ENCODE data around the gene FNDC3B.
A peak's percentile ranks its signal among the peaks of the same experiment; 100 is the strongest.

The FNDC3B gene

GRCh38 chr3:172139528-172140276 lies 100.3 kb downstream of the FNDC3B start:
- no peak for DNase-seq

GRCh38 chr3:172140499-172141391 lies 101.4 kb downstream of the FNDC3B start:
- no peak for DNase-seq

GRCh38 chr3:172142051-172142863 lies 102.9 kb downstream of the FNDC3B start:
- DNase-seq = no peak

- DNase-seq = no peak
Observed at GRCh38 chr3:172142864-172143451, 103.6 kb downstream of the FNDC3B start.

- no peak for DNase-seq
Observed at GRCh38 chr3:172143739-172144497, 104.5 kb downstream of the FNDC3B start.

- DNase-seq = no peak
Observed at GRCh38 chr3:172144601-172145000, 105.2 kb downstream of the FNDC3B start.

GRCh38 chr3:172145031-172145686 lies 105.8 kb downstream of the FNDC3B start:
- DNase-seq = no peak

- no peak for DNase-seq
Observed at GRCh38 chr3:172146349-172146748, 107.0 kb downstream of the FNDC3B start.

GRCh38 chr3:172147113-172147818 lies 107.9 kb downstream of the FNDC3B start:
- DNase-seq = no peak

- no peak for DNase-seq
Observed at GRCh38 chr3:172148241-172148640, 108.9 kb downstream of the FNDC3B start.

GRCh38 chr3:172148702-172149565 lies 109.6 kb downstream of the FNDC3B start:
- no peak for DNase-seq

- no peak for DNase-seq
Observed at GRCh38 chr3:172150268-172150667, 110.9 kb downstream of the FNDC3B start.

GRCh38 chr3:172150913-172151650 lies 111.7 kb downstream of the FNDC3B start:
- DNase-seq = no peak

- no peak for DNase-seq
Observed at GRCh38 chr3:172151651-172152649, 112.6 kb downstream of the FNDC3B start.

GRCh38 chr3:172152874-172153273 lies 113.5 kb downstream of the FNDC3B start:
- DNase-seq = no peak

GRCh38 chr3:172153335-172153861 lies 114.0 kb downstream of the FNDC3B start:
- DNase-seq = peak; percentile 63

Measured in stimulated activated CD8-positive, alpha-beta memory T cell treated with anti-CD3 and anti-CD28 coated beads, Interleukin-4, amount 100 ng/mL, for 48 hours (primary cell).